Measurements from ENCODE around the gene ITGA3. TPM values are rescaled to one million over a fixed set of nuclear protein-coding genes. Genes with fewer than 3 reads are reported as not detected.

The ITGA3 gene
- total RNA-seq: 10 to 100 TPM; 10.3 to 11.3 TPM

DNA sequence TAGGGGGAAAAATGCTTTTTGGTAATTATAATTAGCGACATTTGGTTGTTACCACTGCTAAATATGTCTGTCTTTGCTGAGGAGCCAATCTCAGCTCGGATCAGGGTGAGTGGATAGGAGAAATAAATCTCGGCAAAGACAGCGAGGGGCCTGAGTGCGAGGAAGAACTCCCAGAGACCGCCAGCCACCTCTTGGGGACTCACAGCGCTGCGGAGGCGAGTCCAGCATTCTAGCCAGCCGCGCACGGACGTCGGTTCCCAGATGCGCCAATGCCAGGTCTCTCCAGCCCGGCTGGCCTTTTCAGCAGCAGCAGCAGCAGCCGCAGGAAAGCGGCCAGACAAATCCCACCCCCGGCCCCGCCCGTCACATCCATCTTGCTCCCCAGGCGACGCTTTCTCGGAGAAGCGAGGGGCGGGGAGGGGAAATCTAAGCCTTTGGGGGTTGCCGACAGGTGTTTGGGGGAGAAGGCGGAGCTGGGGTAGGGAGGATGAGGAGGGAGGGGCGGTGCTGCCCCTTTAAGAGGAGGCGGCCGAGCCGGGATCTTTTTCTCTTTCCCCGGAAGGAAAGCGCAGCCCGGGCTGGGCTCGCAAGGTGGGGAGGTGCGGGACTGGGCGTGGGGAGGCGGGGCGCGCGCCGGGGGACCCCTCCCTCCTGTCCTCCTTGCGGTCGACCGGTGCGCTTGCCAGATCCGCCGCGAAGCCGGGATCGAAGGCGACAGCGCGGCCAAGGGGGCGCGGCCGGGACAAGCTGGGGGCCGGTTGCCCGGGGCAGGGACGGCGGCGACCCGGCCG lies at the start of gene ITGA3:
ITGA3 (plus strand) TSS at position 685 of the 791 bp plus-strand sequence. CDS start 330 bp downstream, outside the sequence.
- H3K27me3 Mint-ChIP-seq: peaks cover 7% of the 10 kb centered on the region
- H3K4me3 Mint-ChIP-seq: peak within 1 kb of the TSS; percentile 84
- H3K4me1 Mint-ChIP-seq: peaks cover 38% of the 10 kb centered on the region
- peak; percentile 62 for ATAC-seq
- H3K36me3 Mint-ChIP-seq: peaks cover 2% of the 10 kb centered on the region
- CTCF ChIA-PET: interaction anchor here (0.6 to 7.3 kb wide), 21 partner anchors 8 to 897 kb away, joined by 3 to 65 read pairs (median 6); partner anchors contain the start of gene PDK2
- H3K27ac Mint-ChIP-seq: peak within 1 kb of the TSS; percentile 58
- H3K9me3 Mint-ChIP-seq (ENCODE audit: low read depth): no peaks in the 10 kb centered on the region
- peak; percentile 70 for DNase-seq

DNA sequence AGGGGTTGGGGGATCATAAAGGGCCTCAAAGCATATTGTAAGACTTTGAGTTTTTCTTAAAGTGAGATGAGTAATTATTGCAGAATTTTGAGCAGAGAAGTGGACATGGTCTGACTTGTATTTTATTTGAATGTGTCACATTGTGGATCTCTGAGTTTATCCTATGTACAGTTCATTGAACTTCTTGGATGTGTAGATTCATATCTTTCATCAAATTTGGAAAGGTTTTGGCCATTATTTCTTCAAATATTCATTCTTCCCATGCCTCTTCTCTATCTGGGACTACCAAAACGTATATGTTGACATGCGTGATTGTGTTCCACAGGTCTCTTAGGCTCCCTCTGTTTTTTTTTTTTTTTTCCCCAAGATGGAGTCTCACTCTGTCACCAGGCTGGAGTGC lies 46.6 kb upstream of the ITGA3 start:
- Mint-ChIP-seq H3K36me3 (peaks cover 5% of the 10 kb centered on the region), H3K4me1 (no peaks in the 10 kb centered on the region), H3K27me3 (peaks cover 46% of the 10 kb centered on the region), H3K4me3 (no peak overlapping the region), H3K27ac (no peak overlapping the region), H3K9me3 (ENCODE audit: low read depth) (peaks cover 11% of the 10 kb centered on the region)
- CTCF ChIA-PET: interaction anchor here (0.9 kb wide), 1 partner anchor 12 kb away, joined by 3 read pairs; no protein-coding TSS in a partner anchor
- ATAC-seq: no peak
- DNase-seq: no peak

DNA sequence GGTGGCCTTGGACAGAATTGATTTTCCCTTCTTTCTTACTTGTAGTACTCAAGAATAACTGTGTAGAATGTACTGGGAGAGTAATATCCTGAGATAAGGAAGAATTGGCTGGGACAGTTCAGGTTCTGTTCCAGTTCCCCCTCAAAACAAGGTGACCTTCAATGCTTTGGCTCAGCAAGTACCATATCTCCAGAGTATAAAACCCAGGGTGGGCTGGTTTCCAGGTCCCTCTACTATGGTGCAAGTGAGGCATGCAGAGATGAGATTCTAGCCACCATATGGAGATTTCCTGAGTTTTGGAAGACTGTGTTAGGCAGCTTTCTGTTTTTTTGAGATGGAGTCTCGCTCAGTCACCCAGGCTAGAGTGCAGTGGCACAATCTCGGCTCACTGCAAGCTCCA lies 42.8 kb upstream of the ITGA3 start:
- ATAC-seq: no peak
- H3K27me3 Mint-ChIP-seq: peaks cover 37% of the 10 kb centered on the region
- H3K27ac Mint-ChIP-seq: no peak overlapping the region
- H3K4me3 Mint-ChIP-seq: no peak overlapping the region
- no peak for DNase-seq
- peaks cover 5% of the 10 kb centered on the region for H3K36me3 Mint-ChIP-seq
- CTCF ChIA-PET: interaction anchor here (4.9 kb wide), 1 partner anchor 16 kb away, joined by 22 read pairs; no protein-coding TSS in a partner anchor
- peaks cover 16% of the 10 kb centered on the region for H3K9me3 Mint-ChIP-seq (ENCODE audit: low read depth)
- H3K4me1 Mint-ChIP-seq: no peaks in the 10 kb centered on the region

DNA sequence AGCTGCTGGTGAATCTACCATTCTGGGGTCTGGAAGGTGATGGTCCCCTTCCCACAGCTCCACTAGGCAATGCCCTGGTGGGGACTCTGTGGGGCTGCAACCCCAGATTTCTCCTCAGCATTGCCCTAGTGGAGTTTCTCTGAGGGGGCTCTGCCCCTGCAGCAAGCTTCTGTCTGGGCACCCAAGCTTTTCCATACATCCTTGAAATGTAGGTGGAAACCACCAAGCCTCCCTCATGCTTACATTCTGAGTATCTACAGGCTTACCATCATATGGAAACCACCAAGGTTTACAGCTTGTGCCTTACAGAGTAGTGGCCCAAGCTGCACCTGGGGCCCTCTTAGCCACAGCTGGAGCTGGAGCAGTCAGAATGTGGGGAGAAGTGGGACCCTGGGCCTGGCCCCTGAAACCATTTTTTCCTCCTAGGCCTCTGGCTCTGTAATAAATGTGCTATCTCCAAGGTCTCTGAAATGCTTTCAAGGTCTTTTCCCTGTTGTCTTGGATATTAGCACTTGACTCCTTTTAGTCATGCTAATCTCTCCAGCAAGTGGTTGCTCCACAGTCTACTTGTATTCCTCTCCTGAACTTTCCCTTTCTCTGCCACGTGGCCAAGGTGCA lies 41.3 kb upstream of the ITGA3 start:
- Mint-ChIP-seq H3K4me1 (no peaks in the 10 kb centered on the region), H3K27me3 (peaks cover 28% of the 10 kb centered on the region), H3K9me3 (ENCODE audit: low read depth) (peaks cover 16% of the 10 kb centered on the region), H3K27ac (no peak overlapping the region), H3K4me3 (no peak overlapping the region), H3K36me3 (peaks cover 5% of the 10 kb centered on the region)
- ATAC-seq (no peak), DNase-seq (no peak)
- CTCF ChIA-PET: interaction anchor here (0.6 to 4.9 kb wide), 4 partner anchors 13 to 80 kb away, joined by 3 to 22 read pairs (median 3); no protein-coding TSS in a partner anchor

DNA sequence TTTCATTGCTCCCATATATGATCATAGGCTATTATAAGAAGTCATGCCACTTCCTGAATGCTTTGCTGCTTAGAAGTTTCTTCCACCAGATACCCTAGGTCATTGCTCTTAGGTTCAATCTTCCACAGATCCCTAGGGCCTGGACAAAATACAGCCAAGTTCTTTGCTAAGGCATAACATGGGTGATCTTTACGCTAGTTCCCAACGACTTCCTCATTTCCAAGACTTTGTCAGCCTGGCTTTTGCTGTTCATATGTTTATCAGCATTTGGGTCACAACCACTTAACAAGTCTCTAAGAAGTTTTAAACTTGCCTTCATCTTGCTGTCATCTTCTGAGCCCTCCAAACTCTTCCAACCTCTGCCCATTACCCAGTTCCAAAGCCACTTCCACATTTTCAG lies 40.8 kb upstream of the ITGA3 start:
- no peaks in the 10 kb centered on the region for H3K4me1 Mint-ChIP-seq
- H3K36me3 Mint-ChIP-seq: peaks cover 5% of the 10 kb centered on the region
- DNase-seq: no peak
- H3K27ac Mint-ChIP-seq: no peak overlapping the region
- peaks cover 16% of the 10 kb centered on the region for H3K9me3 Mint-ChIP-seq (ENCODE audit: low read depth)
- ATAC-seq: no peak
- H3K27me3 Mint-ChIP-seq: peaks cover 27% of the 10 kb centered on the region
- no peak overlapping the region for H3K4me3 Mint-ChIP-seq
- CTCF ChIA-PET: interaction anchor here (0.6 to 4.9 kb wide), 4 partner anchors 18 to 79 kb away, joined by 3 to 22 read pairs (median 4); no protein-coding TSS in a partner anchor

DNA sequence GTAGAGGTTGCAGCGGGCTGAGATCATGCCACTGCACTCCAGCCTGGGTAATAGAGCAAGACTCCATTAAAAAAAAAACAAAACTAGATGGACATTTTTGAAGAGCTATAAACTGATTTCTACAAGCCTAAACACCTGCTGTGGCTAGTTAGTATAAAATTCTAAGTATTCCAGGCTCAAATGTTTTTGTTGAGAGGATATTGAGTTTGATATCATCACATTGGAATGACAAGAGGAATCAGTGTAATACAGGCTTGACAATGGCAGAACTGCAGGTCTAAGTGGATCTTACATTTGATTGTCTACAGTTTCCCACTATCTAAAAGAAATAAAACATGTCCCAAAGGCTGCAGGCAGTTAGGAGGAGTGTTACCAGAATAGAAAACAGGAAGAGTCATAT lies 37.0 kb upstream of the ITGA3 start:
- Mint-ChIP-seq H3K27ac (no peak overlapping the region), H3K4me1 (no peaks in the 10 kb centered on the region), H3K36me3 (peaks cover 1% of the 10 kb centered on the region), H3K9me3 (ENCODE audit: low read depth) (peaks cover 8% of the 10 kb centered on the region), H3K27me3 (peaks cover 25% of the 10 kb centered on the region), H3K4me3 (no peak overlapping the region)
- CTCF ChIA-PET: no interaction called here
- no peak for DNase-seq
- no peak for ATAC-seq

DNA sequence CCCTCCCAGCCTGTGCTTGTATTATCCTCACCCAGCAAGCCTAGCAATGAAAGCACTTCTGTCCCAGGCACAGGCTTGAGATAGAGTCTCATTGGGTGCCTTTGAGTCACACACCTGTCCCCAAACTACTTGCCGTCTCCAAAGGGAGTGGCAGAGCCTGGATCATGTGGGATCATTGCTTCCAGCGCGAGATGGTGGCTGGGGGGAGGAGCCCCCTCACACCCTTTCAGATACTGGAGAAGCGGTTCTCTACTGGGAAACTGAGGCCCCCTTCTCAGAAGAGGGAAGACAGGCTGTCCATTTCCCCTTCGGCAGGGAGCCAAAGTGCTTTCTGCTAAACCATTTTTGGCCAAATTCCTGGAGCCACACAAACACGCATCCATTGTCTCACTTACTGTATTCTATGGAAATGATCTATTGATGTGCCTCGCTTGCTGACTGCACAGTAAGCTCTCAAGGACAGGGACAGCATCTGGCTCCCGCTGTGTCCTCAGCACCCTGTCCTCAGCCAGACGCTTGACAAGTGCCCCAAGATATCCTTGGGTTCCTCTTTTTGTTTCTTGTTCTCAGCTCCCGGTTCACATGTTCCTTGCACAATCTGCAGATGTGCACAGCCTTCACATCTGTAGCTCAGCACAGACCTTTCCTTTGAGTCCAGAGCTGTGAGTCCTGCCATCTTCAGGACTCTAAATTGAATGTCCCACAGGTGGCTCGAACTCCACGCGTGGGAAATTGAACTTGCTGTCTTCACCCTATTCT lies 34.9 kb upstream of the ITGA3 start:
- CTCF ChIA-PET: interaction anchor here (1.2 to 1.8 kb wide), 3 partner anchors 23 to 73 kb away, joined by 3 to 5 read pairs (median 3); no protein-coding TSS in a partner anchor
- Mint-ChIP-seq H3K36me3 (no peaks in the 10 kb centered on the region), H3K4me1 (no peaks in the 10 kb centered on the region), H3K9me3 (ENCODE audit: low read depth) (peaks cover 3% of the 10 kb centered on the region), H3K4me3 (no peak overlapping the region), H3K27ac (no peak overlapping the region), H3K27me3 (peaks cover 23% of the 10 kb centered on the region)
- DNase-seq: no peak
- ATAC-seq: no peak

DNA sequence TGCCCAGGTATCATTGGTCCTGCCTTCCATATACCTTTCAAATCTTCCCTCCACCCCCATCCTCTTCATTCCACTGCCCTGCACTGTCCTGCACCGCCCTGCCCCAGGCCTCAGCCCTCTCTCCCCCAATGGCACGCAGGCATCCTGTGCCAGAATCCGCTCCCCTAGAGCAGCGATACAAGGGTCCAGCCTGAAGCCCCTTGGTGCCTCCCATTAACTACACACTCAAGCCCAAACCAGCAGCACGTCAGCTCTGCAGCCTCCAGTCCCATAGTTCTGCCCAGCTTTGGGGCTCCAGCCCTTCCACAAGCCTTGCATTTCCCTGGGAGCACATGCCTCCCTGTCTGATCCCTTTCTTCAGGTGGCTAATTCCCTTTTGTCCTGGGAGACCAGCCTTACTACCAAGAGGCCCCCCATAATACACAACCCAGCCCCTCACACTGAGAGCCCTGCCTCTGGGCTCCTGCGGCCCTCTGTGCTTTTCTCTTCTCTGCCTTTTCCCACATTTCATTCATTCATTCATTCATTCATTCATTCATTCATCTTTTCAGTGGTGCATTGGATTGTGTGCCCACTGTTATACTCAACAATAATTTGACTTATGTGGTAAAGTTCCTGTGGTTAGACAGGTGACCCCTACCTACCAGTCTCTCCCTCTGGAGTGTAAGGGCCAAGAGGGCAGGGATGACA lies 34.1 kb upstream of the ITGA3 start:
- Mint-ChIP-seq H3K4me1 (peaks cover 4% of the 10 kb centered on the region), H3K27ac (no peak overlapping the region), H3K4me3 (no peak overlapping the region), H3K9me3 (ENCODE audit: low read depth) (peaks cover 3% of the 10 kb centered on the region), H3K36me3 (no peaks in the 10 kb centered on the region), H3K27me3 (peaks cover 19% of the 10 kb centered on the region)
- DNase-seq (no peak), ATAC-seq (no peak)
- CTCF ChIA-PET: interaction anchor here (0.9 to 1.8 kb wide), 5 partner anchors 21 to 66 kb away, joined by 3 to 7 read pairs (median 3); no protein-coding TSS in a partner anchor

DNA sequence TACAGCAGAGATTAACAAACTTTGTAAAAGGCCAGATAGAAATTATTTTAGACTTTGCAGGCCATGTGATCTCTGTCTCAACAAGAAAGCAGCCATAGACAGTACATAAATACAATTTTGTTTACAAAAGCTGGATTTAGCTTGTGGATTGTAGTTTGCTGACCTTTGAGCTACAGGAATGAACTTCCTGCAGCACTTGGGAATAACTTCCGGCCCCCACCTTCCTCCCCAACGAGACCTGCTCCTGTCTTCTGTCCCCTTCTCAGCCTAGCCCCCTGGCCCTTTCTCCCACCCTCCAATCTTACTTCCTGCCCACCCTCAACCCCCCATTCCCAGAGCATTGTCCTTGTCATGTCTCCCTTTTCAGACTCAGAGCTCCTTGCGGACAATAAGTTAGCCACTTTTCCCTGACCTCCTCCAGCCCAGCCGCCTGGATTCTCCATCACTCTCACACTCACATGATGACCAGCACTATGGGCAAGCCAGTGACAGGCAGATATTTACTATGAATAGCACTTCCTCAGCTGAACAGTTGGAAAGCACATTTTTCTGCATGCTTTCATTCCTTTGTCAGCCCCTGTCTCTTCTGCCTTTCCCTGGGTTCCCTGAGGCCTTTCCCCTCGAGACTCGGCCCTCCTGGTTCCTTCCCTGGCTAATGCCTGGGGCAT lies 33.3 kb upstream of the ITGA3 start:
- Mint-ChIP-seq H3K36me3 (no peaks in the 10 kb centered on the region), H3K27ac (no peak overlapping the region), H3K4me3 (no peak overlapping the region), H3K9me3 (ENCODE audit: low read depth) (peaks cover 3% of the 10 kb centered on the region), H3K27me3 (peaks cover 19% of the 10 kb centered on the region), H3K4me1 (peaks cover 9% of the 10 kb centered on the region)
- no peak for ATAC-seq
- DNase-seq: no peak
- CTCF ChIA-PET: interaction anchor here (0.9 to 1.4 kb wide), 3 partner anchors 22 to 65 kb away, joined by 3 to 7 read pairs (median 3); no protein-coding TSS in a partner anchor

DNA sequence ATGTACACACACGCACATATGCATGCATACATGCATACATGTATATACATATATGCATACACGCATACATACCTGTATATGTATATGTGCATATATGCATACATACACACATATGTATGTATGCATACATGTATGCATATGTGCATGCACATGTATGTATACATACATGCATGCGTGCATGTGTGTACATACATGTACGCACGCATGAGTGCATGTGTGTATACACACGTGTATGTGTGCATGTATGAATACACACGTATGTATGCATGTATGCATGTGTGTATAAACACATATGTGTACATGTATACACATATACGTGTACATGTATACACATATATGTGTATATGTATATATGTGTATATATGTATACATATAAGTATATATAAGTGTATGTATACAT lies 32.4 kb upstream of the ITGA3 start:
- no peak overlapping the region for H3K4me3 Mint-ChIP-seq
- peaks cover 13% of the 10 kb centered on the region for H3K4me1 Mint-ChIP-seq
- no peaks in the 10 kb centered on the region for H3K36me3 Mint-ChIP-seq
- H3K27me3 Mint-ChIP-seq: peaks cover 21% of the 10 kb centered on the region
- ATAC-seq (no peak), DNase-seq (no peak)
- CTCF ChIA-PET: no interaction called here
- peaks cover 3% of the 10 kb centered on the region for H3K9me3 Mint-ChIP-seq (ENCODE audit: low read depth)
- H3K27ac Mint-ChIP-seq: no peak overlapping the region

DNA sequence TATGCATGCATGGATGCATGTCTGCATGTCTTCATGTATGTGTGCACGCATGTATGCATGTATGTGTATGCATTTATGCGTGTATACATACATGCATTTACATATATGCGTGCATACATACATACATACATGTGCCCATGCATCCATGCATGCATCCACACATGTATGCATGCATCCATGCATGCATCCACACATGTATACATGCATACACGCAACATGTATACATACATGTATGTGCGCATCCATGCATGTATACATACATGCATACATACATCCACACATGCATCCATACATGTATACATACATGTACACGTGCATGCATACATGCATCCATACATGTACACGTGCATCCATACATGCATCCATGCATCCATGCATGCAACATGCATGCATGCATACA lies 31.1 kb upstream of the ITGA3 start:
- H3K27ac Mint-ChIP-seq: no peak overlapping the region

DNA sequence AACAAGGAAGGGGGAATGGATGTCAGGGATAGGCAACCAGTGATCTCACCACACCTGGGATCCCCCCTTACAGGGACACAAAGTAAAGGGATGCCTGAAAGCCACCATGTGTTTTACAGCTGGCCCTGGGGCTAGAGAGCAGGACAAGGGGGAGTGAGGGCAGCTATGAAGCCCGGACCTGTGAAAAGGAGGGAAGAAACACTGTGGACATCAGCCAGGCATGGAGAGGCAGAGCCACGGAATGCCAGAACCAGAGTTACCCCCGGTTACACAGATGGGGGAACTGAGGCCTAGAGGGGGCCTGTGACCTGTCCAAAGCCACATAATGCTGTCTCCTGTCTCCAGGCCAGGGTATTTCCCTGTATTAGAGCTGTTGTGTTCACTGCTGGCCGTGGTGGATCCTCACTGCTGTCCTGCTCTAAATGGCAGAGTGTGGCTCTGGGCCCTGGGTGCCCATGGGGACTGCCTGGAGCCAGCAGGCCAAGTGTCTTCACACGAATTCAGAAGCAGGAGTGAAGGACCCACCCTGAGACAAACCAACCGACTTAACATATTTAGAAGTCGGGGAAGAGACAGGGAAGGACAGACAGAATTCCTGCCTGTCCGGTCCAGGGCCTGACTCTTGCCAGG lies 29.7 kb upstream of the ITGA3 start:
- CTCF ChIA-PET: interaction anchor here (1.0 to 9.0 kb wide), 8 partner anchors 9 to 66 kb away, joined by 3 to 149 read pairs (median 7); partner anchors contain the start of genes ITGA3 and PDK2
- Mint-ChIP-seq H3K4me3 (no peak overlapping the region), H3K4me1 (peaks cover 14% of the 10 kb centered on the region), H3K27ac (no peak overlapping the region), H3K9me3 (ENCODE audit: low read depth) (peaks cover 3% of the 10 kb centered on the region), H3K27me3 (peaks cover 27% of the 10 kb centered on the region), H3K36me3 (no peaks in the 10 kb centered on the region)
- ATAC-seq (no peak), DNase-seq (no peak)

More for the DNA sequence above, 31.1 kb upstream of the ITGA3 start:
- DNase-seq (no peak), ATAC-seq (no peak)
- peaks cover 14% of the 10 kb centered on the region for H3K4me1 Mint-ChIP-seq
- H3K27me3 Mint-ChIP-seq: peaks cover 22% of the 10 kb centered on the region
- no peak overlapping the region for H3K4me3 Mint-ChIP-seq
- CTCF ChIA-PET: interaction anchor here (4.5 to 9.0 kb wide), 3 partner anchors 30 to 68 kb away, joined by 58 to 149 read pairs (median 65); partner anchors contain the start of genes ITGA3 and PDK2
- peaks cover 3% of the 10 kb centered on the region for H3K9me3 Mint-ChIP-seq (ENCODE audit: low read depth)
- H3K36me3 Mint-ChIP-seq: no peaks in the 10 kb centered on the region
